ENCODE data around the gene DNM3. TPM values are rescaled to one million over a fixed set of nuclear protein-coding genes. Genes with fewer than 3 reads are reported as not detected.

Gene DNM3
- total RNA-seq, 1 experiment from 2014 or later = 1.2 TPM

DNA sequence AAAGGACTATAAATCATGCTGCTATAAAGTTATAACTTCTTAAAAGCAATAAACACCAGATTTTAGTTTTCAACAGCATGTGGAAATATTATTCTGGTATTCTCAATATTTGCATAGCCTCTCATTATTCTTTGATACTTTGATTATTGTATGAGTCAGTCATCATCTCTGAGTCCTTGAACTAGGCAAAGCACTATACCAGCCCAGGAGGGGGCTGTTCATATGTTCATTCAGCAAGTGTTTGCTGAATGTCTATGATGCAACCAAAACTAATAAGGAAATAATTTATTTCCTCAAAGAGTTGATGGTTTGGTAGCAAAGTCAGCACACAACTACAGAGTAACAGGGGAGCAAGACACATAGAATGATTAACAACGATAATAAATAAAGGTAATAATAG is 403.6 kb downstream of the DNM3 start:
- TF ChIP-seq, protein P1, sequence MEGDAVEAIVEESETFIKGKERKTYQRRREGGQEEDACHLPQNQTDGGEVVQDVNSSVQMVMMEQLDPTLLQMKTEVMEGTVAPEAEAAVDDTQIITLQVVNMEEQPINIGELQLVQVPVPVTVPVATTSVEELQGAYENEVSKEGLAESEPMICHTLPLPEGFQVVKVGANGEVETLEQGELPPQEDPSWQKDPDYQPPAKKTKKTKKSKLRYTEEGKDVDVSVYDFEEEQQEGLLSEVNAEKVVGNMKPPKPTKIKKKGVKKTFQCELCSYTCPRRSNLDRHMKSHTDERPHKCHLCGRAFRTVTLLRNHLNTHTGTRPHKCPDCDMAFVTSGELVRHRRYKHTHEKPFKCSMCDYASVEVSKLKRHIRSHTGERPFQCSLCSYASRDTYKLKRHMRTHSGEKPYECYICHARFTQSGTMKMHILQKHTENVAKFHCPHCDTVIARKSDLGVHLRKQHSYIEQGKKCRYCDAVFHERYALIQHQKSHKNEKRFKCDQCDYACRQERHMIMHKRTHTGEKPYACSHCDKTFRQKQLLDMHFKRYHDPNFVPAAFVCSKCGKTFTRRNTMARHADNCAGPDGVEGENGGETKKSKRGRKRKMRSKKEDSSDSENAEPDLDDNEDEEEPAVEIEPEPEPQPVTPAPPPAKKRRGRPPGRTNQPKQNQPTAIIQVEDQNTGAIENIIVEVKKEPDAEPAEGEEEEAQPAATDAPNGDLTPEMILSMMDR (IDR thresholded peaks at IDR 0.05; ENCODE audit: unreplicated experiment) = no peak
- DNase-seq = peak; percentile 26
- peak overlapping the region; percentile 18 for H3K4me3 Mint-ChIP-seq (ENCODE audit: low read depth, unreplicated experiment)
- H3K9me3 Mint-ChIP-seq (ENCODE audit: low read depth, unreplicated experiment) = peaks cover 6% of the 10 kb centered on the region
- CTCF ChIA-PET = interaction anchor here (0.6 kb wide), 1 partner anchor 136 kb away, joined by 3 read pairs; no protein-coding TSS in a partner anchor
- no peaks in the 10 kb centered on the region for H3K27me3 Mint-ChIP-seq (ENCODE audit: unreplicated experiment)
- no TSS peak for BruUV-seq (replicated peaks)
- no peaks in the 10 kb centered on the region for H3K36me3 Mint-ChIP-seq (ENCODE audit: insufficient read depth, unreplicated experiment)
- H3K27ac Mint-ChIP-seq (ENCODE audit: unreplicated experiment) = peak overlapping the region; percentile 68
- intact Hi-C loops (cut with micrococcal nuclease; ENCODE audit: unreplicated experiment) = no loop called here
- H3K4me1 Mint-ChIP-seq (ENCODE audit: low read depth, unreplicated experiment) = peaks cover 21% of the 10 kb centered on the region

DNA sequence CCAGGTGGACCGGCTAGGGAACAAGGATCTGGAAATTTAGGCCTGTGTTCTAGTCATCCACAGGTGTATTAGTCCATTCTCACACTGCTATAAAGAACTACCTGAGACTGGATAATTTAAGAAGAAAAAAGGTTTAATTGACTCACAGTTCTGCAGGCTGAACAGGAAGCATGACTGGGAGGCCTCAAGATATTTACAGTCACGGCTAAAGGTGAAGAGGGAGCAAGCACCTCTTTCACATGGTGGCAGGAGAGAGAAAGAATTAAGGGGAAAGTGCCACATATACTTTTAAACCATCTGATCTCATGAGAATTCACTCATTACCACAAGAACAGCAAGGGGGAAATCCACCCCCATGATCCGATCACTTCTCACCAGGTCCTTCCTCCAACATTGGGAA is 404.5 kb downstream of the DNM3 start:
- no peaks in the 10 kb centered on the region for H3K27me3 Mint-ChIP-seq (ENCODE audit: unreplicated experiment)
- no TSS peak for BruUV-seq (replicated peaks)
- CTCF ChIA-PET = no interaction called here
- no peak for DNase-seq
- intact Hi-C loops (cut with micrococcal nuclease; ENCODE audit: unreplicated experiment) = no loop called here
- peaks cover 21% of the 10 kb centered on the region for H3K4me1 Mint-ChIP-seq (ENCODE audit: low read depth, unreplicated experiment)
- peaks cover 9% of the 10 kb centered on the region for H3K9me3 Mint-ChIP-seq (ENCODE audit: low read depth, unreplicated experiment)
- no peak overlapping the region for H3K4me3 Mint-ChIP-seq (ENCODE audit: low read depth, unreplicated experiment)
- H3K36me3 Mint-ChIP-seq (ENCODE audit: insufficient read depth, unreplicated experiment) = no peaks in the 10 kb centered on the region
- TF ChIP-seq, protein P1 (IDR thresholded peaks at IDR 0.05; ENCODE audit: unreplicated experiment) = no peak
- H3K27ac Mint-ChIP-seq (ENCODE audit: unreplicated experiment) = no peak overlapping the region

DNA sequence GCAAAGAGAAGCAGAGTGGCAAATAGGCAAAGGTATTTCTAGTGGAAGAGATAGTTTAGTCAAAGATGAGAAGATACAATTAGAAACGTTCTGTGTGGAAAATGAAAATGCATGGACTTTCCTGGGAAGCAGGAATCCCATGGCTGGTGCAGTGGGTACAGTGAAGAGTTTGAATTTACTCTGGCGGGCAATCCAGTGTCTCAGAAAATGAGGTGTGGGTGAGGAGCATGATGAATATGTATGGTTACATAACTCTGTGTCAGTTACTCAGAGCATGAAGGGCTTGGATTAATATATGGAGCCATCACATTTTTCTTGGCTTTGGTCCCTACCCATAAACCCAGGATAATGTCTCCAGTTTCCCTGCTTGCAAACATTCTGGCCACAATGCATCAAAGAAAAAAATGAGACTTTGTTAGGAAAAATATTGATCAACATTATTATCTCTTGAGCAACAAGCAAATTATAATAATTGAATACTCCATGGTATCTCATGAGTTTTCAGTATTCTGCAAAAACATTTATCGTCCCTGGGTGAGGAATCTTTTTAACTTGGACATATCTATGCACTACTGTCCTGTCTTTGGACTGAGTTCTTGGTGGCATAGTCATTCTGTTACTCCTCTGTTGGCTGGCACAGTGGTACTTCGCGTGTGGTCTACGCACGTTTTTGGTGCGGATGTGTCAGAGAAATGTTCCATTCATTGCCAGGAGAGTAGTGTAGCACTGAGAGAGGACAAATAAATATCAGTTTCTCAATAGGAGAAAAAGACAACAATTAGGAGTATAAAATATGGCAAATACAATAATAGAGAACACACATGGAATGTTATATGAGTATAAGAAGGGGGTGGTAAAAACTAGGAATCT is 405.5 kb downstream of the DNM3 start:
- intact Hi-C loops (cut with micrococcal nuclease; ENCODE audit: unreplicated experiment) = no loop called here
- TF ChIP-seq, protein P1 (IDR thresholded peaks at IDR 0.05; ENCODE audit: unreplicated experiment) = no peak
- Mint-ChIP-seq H3K9me3 (ENCODE audit: low read depth, unreplicated experiment) (peaks cover 9% of the 10 kb centered on the region), H3K4me1 (ENCODE audit: low read depth, unreplicated experiment) (peaks cover 21% of the 10 kb centered on the region), H3K4me3 (ENCODE audit: low read depth, unreplicated experiment) (no peak overlapping the region), H3K36me3 (ENCODE audit: insufficient read depth, unreplicated experiment) (no peaks in the 10 kb centered on the region), H3K27ac (ENCODE audit: unreplicated experiment) (no peak overlapping the region), H3K27me3 (ENCODE audit: unreplicated experiment) (no peaks in the 10 kb centered on the region)
- BruUV-seq (replicated peaks) = no TSS peak
- no peak for DNase-seq
- CTCF ChIA-PET = no interaction called here

DNA sequence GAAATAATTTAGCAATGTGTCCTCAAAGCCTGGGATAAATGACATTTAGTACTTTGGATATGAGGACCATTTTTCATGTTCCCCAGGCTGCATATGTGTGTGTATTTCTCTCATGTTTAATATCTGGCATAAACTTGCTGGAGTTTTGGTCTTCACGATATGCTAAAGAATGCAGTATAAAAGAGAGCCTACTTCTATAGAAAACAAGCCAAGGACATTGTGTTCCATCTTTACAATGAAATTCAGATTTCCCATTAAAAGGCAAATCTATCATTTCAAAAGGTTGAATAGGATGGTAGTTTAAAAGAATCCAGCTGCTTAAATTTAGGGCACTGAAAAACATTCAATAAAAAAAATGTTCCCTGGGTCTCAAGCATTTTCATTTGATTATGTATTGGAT is 410.2 kb downstream of the DNM3 start:
- no peak for DNase-seq
- H3K4me1 Mint-ChIP-seq (ENCODE audit: low read depth, unreplicated experiment) = peaks cover 31% of the 10 kb centered on the region
- peaks cover 8% of the 10 kb centered on the region for H3K9me3 Mint-ChIP-seq (ENCODE audit: low read depth, unreplicated experiment)
- H3K27me3 Mint-ChIP-seq (ENCODE audit: unreplicated experiment) = no peaks in the 10 kb centered on the region
- no peak overlapping the region for H3K4me3 Mint-ChIP-seq (ENCODE audit: low read depth, unreplicated experiment)
- TF ChIP-seq, protein P1 (IDR thresholded peaks at IDR 0.05; ENCODE audit: unreplicated experiment) = no peak
- peaks cover 12% of the 10 kb centered on the region for H3K36me3 Mint-ChIP-seq (ENCODE audit: insufficient read depth, unreplicated experiment)
- intact Hi-C loops (cut with micrococcal nuclease; ENCODE audit: unreplicated experiment) = loop anchor here (5.0 kb wide), 1 partner anchor 84 kb away; no protein-coding TSS in a partner anchor
- no peak overlapping the region for H3K27ac Mint-ChIP-seq (ENCODE audit: unreplicated experiment)
- BruUV-seq (replicated peaks) = no TSS peak
- CTCF ChIA-PET = no interaction called here
